NCI-H146 treated with DMSO at 0.1 percent for 48 hours (cell line): ENCODE data around the gene GFM1.
A peak's percentile ranks its signal among the peaks of the same experiment; 100 is the strongest.

ENCODE experiments used
- DNase-seq: peaks from one replicate; lab custom pipeline; 2025; ENCODE audit not compliant: unreplicated experiment; lab: John Stamatoyannopoulos, UW

The GFM1 gene

DNA sequence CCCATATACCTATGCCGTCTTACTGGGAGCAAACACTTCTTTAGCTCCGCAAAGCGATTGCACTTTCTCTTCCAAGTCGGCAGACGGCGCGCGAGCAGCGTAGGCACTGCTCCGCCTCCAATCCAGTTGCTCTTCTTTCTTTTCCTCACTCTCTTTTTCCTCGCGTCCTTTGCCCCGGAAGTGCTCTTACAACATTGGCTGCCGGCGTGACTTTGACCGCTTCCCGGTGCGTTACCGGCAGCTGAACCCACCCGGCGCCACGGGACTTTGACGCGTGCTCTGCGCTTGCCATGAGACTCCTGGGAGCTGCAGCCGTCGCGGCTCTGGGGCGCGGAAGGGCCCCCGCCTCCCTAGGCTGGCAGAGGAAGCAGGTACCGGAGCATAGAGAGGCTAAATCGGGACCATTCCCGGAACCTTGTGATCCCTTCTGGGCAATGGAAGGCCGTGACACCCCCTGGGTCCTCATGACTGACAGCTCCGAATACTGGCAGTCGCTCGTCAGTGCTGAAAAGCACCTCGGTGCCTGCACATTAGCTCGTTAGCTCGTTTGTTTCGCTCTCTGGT is at the start of gene GFM1:
Gene GFM1 (plus strand): TSS at position 183 of the 564 bp plus-strand sequence. CDS start 108 bp downstream, at position 291.
- peak; percentile 99 for DNase-seq

- DNase-seq: no peak
Measured at GRCh38 chr3:158600787-158601186, 43.5 kb upstream of the GFM1 start.

DNA sequence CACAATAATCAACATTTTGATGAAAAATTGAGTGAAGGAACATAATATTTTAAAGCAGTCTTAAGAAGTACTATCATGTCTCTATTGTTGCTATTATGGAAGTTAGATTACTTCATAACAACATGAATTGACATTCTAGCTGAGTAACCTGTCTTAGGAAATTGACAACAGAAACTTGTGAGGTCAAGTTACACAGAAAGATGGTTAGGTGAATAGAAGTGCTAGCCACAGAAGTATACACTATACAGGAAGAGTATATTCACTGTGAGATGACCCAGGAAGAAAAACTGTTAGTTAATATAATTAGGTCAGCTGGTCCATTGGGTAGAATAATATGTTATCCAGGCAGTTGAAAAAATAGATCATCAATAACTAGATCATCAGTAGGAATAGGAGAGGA is 42.1 kb upstream of the GFM1 start:
- DNase-seq: no peak

DNA sequence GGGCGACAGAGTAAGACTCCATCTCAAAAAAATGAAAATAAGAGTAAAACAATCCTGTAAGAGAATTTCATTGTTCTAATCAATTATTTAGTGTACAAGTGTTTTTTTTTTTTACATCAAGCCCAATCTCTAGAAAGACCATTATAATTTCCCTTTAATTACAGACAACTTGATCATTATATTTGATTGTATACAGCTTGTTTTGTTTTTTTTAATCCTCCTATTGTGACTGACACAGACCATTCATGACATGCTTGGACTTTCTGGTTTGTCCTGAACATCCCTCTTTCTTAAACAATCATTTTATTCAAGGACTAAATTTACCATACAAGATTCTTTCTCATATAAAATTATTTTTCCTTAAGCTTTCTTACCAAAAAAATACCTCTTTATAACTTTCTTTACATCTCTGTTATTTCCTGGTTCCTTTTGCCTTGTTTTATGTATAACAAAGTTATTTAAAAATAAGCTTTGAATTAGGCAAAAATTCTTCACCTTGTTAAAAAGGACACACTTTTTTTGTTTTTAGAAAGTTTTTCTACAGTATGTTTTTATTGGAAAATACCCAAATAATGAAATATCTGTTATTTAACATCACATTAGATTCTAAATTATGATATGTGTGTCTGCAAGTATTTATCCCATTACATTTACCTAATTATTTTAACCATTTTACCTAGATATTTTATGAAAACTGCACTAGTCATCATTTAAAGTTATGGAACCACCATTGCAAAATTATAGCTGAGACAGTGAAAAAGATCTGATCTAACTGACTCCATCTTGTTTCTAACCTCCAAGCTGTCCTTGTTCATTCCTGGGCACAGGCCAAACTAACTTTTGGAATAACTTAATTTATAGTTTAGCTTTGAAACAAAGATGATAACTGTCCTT is 26.1 kb upstream of the GFM1 start:
- DNase-seq: no peak

DNA sequence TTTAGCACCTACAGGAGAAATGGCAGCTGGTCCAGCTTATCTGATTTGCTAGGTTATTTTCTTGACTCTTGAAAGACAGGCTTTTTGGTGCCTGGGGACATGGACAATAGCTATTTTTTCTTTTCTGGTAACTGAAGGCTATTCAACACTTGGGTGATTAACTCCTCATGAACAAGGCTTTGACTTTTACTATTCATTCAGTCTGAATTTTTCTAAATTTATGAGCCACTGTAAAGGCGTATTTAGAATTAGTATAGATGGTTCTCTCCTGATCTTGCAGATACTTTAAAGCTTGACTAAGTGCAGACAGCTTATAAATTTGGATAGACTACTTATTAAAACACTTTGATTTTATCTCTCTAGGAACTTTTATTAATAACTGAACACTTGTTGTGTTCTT is 18.4 kb upstream of the GFM1 start:
- no peak for DNase-seq

DNA sequence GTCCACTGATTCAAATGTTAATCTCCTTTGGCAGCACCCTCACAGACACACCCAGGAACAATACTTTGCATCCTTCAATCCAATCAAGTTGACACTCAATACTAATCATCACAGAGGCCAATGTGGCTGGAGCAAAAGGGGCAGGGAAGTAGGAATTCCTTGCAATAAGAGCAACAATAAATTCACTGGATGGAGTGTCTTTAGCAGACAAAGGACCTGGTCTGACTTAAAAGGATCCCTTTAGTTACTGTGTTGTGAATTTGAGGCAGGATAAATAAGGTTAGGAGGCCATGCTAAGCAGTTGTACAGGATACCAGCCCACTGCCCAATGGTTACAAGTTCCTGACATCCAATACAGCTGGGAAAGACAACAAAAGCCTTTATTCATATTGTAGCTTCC is 12.3 kb upstream of the GFM1 start:
- DNase-seq: no peak

DNA sequence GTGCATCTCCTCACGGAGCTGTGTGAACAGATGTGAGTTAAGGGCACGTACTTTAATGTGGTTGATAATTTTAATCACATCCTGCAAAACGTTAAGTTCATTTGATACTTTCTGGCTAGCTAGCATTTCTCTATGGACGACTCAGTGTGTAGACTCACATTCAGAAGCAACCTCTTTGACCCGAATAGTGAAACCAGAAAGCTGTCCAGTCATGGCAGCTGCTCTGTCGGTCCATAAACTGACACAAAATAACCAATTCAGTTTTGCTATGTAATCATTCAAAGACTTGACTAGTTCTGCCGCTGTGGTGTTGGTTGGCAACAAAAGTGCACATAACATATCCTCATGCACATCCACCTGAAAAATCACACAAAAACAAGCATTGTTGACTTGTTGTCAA is 3.7 kb upstream of the GFM1 start:
- no peak for DNase-seq

- DNase-seq: no peak
Measured at GRCh38 chr3:158642005-158642404, 2.3 kb upstream of the GFM1 start.

GRCh38 chr3:158642474-158643210 is 1.7 kb upstream of the GFM1 start:
- no peak for DNase-seq

- no peak for DNase-seq
Measured at GRCh38 chr3:158649791-158650190, 5.5 kb downstream of the GFM1 start.

DNA sequence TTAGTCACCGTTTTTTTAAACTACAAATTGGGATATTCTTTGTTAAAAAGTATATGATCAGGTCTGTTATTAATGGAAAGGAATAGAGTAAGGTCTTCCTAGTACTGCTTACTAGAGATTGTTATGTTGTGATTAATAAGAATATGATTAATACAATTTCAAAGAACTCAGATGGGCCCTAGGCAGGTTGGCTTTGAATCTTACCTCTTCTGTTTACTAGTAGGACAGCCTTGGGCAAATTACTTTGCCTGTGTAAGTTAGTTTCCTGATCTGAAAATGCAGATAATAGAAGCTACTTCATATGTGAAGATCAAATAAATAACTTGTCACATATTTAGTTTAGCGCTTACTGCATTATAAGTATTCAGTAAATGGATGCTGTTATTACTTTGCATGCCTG is 6.9 kb downstream of the GFM1 start:
- no peak for DNase-seq

- no peak for DNase-seq
Measured at GRCh38 chr3:158652463-158652862, 8.1 kb downstream of the GFM1 start.

GRCh38 chr3:158658889-158659288 is 14.6 kb downstream of the GFM1 start:
- no peak for DNase-seq

DNA sequence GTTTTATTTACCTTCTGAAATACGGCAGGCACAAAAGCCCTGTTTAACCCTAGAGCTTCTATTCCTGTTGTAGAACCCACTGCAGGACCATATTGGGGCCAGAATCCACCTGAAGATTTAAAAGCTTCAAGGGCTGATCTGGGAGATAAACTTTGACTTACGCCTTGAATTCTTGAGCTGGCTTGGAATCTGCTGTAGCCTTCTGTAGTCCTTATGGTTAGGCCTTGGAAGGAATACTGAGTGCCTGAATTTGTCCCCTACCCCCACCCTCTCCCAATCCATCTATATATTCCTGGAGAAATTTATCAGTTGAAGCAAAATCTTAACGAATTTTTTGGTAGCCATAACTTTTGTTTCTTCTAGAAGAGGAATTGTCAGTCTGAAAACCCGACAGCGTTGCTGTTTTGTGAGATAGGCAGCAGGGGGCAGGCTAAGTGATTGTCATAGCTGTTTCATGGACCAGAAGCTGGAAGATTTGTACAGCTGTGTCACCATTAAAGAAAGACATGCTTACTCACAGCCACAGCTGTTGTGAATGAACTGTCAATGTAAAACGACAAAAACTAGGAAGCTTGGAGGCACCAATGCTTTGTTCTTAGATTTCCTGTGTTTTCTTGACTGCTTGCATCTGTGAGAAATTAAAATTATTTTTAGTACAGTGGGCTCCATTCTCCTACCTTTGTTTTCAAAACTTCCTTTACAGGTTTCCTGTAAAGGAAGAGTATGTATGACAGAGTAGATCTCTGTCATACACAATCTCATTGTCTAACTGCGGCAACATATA is 15.3 kb downstream of the GFM1 start:
- DNase-seq: peak; percentile 61

DNA sequence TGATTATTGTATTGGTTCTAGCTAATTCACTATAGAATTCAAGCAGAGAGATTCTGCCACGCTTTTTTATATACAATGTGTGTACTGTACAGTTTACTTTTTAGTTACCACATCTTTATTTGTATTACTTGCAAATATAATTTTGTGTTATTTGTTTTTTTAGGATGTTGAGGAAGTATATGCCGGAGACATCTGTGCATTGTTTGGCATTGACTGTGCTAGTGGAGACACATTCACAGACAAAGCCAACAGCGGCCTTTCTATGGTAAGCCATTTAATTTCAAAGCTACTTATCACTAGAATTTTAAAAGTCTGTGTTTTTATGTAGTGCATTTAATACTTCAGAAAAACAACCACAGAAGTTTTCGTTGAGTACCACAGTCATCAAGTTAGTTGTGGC is 16.4 kb downstream of the GFM1 start:
- no peak for DNase-seq

DNA sequence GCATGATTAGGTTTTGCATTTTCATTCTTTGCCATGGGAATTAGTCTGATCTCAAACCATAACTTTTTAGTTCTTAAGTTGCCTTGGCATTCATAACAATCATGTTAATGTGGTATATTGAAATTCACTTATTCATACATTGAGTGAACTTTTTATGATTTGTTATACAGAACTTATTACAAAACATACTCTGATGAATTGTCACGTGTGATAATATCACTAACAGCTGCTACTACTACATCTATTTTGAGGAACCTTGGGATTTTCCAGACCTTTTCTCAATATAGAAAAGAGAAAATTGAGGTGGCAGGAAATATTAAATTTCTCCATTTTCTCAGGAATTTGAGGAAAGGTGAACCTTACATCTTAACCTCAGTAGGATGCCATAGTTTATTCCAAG is 18.9 kb downstream of the GFM1 start:
- DNase-seq: no peak

DNA sequence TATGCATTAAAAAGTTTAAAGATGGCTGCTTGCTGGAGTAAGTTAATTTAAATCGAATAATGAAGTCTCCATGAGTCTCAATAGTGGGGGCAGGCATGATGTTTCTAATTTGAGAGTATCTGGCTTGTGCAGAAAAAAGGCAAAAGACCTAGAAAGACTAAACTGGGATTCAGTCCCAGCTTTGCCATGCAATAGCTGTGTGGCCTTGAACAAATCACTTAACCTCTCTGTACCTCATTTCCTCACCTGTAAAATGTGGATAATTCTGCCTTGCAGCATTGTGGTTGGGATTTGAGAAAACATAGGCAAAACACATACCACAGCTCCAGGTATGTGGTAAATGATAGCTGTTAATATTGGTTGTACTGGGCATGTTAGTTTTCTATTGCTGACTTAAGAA is 19.5 kb downstream of the GFM1 start:
- DNase-seq: no peak

GRCh38 chr3:158666416-158666815 is 22.1 kb downstream of the GFM1 start:
- no peak for DNase-seq

DNA sequence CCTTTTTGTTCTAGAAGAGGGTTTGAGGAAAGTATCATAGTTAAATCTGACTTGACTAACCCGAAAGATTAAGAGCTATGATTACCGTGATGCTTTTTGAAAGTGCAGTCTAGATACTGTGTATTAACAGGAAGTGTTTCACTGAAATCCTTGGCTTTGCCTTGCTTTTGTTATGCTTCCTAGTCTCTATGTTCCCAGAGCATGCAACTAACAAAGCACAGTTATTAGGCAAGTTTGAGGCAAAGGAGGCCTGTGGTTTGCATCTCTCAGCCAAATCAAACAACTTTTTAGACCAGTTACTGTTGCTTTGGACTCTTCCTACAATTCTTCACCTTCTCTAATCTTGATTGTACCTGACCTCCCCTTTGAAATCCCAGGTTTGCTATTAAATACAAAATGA is 24.2 kb downstream of the GFM1 start:
- DNase-seq: no peak

GRCh38 chr3:158671821-158672214 is 27.5 kb downstream of the GFM1 start:
- DNase-seq: no peak
